Esophagus squamous epithelium (tissue), 4 donors: ENCODE results near the gene C12orf60.

Source experiments
- POLR2A ChIP-seq, 4 donors: fragments of 450-650 bp; IDR thresholded peaks; one replicate each; pipeline ENCODE4 v1.6.1; 2017; ENCODE audit warnings: antibody characterized with exemption in 4 of 4, mild to moderate bottlenecking in 4 of 4, moderate library complexity in 3 of 4
- TF ChIP-seq, protein P1 (sequence below), 6 experiments: fragments of 450-650 bp in 4 of 6; fragments of 200-600 bp in 2 of 6; sonication (generic) in 2 of 6; IDR thresholded peaks; one replicate each; pipeline ENCODE4 v1.5.1; 2016 to 2019; ENCODE audit warnings: antibody characterized with exemption in 6 of 6, mild to moderate bottlenecking in 4 of 6, moderate library complexity in 4 of 6

- TF ChIP-seq, protein P1, sequence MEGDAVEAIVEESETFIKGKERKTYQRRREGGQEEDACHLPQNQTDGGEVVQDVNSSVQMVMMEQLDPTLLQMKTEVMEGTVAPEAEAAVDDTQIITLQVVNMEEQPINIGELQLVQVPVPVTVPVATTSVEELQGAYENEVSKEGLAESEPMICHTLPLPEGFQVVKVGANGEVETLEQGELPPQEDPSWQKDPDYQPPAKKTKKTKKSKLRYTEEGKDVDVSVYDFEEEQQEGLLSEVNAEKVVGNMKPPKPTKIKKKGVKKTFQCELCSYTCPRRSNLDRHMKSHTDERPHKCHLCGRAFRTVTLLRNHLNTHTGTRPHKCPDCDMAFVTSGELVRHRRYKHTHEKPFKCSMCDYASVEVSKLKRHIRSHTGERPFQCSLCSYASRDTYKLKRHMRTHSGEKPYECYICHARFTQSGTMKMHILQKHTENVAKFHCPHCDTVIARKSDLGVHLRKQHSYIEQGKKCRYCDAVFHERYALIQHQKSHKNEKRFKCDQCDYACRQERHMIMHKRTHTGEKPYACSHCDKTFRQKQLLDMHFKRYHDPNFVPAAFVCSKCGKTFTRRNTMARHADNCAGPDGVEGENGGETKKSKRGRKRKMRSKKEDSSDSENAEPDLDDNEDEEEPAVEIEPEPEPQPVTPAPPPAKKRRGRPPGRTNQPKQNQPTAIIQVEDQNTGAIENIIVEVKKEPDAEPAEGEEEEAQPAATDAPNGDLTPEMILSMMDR (IDR thresholded peaks at IDR 0.05) = no peak
- TF ChIP-seq POLR2A (IDR thresholded peaks at IDR 0.05) = no peak
These were observed 1.2 kb upstream of the C12orf60 start for GRCh38 chr12:14802247-14802646.
